HCT116 (cell line): ENCODE results near the gene NT5DC2.

Source experiments
- CEBPB ChIP-seq: IDR thresholded peaks from 2 replicates; pipeline ENCODE4 v1.6.1; 2012; ENCODE audit warnings: low read depth
- EZH2 ChIP-seq: fragments of 200-600 bp; sonication (generic); IDR thresholded peaks from 2 replicates; pipeline ENCODE4 v1.6.1; 2017; ENCODE audit warnings: antibody characterized with exemption, mixed run types
- POLR2A ChIP-seq: IDR thresholded peaks from 2 replicates; pipeline ENCODE4 v1.7.0; 2011; ENCODE audit warnings: borderline replicate concordance; ENCODE audit not compliant: insufficient read depth, insufficient read length; ENCODE audit errors: extremely low read depth
- POLR2AphosphoS5 ChIP-seq: IDR thresholded peaks from 2 replicates; pipeline ENCODE4 v1.6.1; 2011; ENCODE audit warnings: mild to moderate bottlenecking, low read depth, low read length, moderate library complexity
- RAD21 ChIP-seq: IDR thresholded peaks from 2 replicates; pipeline ENCODE4 v1.6.1; 2012; ENCODE audit warnings: low read depth, mild to moderate bottlenecking
- SP1 ChIP-seq: IDR thresholded peaks from 2 replicates; pipeline ENCODE4 v1.6.1; 2012; ENCODE audit warnings: low read depth
- SRF ChIP-seq: IDR thresholded peaks from 2 replicates; pipeline ENCODE4 v1.6.1; 2012; ENCODE audit warnings: low read depth
- YY1 ChIP-seq: IDR thresholded peaks from 2 replicates; pipeline ENCODE4 v1.6.1; 2011; ENCODE audit warnings: low read length, low read depth, moderate library complexity, mild to moderate bottlenecking; ENCODE audit not compliant: insufficient replicate concordance; ENCODE audit errors: extremely low read depth
- TF ChIP-seq, protein P1 (sequence below), 3 experiments: fragments of 200-600 bp in 1 of 3; sonication (generic) in 1 of 3; IDR thresholded peaks in 2 of 3; conservative IDR thresholded peaks in 1 of 3; 2 replicates each; pipeline ENCODE4 v1.5.1; 2012 to 2017; ENCODE audit warnings: low read depth in 2 of 3, low read length in 2 of 3, antibody characterized with exemption in 1 of 3, borderline replicate concordance in 1 of 3, control low read depth in 1 of 3, mild to moderate bottlenecking in 1 of 3, mixed read lengths in 1 of 3, mixed run types in 1 of 3, moderate library complexity in 1 of 3; ENCODE audit not compliant: insufficient read depth in 1 of 3

DNA sequence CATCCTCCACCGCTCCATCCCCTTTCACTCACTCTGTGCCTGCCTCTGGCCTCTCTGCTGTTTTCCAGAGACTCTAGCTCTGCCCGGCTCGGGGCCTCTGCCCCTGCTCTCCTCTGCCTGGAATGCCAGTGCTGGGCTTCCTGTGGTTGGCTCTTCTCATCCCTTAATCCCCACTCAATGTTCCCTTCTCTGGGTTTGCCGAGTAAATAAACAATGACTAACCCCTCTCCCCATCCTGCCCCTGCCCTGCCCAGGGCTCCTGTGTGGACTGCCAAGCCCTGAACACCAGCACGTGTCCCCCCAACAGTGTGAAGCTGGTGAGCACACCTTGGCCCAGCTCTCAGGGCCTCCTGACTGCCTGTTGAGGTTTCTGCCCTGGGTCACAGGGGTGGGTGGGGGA lies 26.3 kb downstream of the NT5DC2 start:
- TF ChIP-seq, protein P1, sequence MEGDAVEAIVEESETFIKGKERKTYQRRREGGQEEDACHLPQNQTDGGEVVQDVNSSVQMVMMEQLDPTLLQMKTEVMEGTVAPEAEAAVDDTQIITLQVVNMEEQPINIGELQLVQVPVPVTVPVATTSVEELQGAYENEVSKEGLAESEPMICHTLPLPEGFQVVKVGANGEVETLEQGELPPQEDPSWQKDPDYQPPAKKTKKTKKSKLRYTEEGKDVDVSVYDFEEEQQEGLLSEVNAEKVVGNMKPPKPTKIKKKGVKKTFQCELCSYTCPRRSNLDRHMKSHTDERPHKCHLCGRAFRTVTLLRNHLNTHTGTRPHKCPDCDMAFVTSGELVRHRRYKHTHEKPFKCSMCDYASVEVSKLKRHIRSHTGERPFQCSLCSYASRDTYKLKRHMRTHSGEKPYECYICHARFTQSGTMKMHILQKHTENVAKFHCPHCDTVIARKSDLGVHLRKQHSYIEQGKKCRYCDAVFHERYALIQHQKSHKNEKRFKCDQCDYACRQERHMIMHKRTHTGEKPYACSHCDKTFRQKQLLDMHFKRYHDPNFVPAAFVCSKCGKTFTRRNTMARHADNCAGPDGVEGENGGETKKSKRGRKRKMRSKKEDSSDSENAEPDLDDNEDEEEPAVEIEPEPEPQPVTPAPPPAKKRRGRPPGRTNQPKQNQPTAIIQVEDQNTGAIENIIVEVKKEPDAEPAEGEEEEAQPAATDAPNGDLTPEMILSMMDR (IDR thresholded peaks at IDR 0.05 in 2 of 3, conservative IDR thresholded peaks at IDR 0.05 in 1 of 3; ENCODE audit: borderline replicate concordance in 1 of 3, insufficient read depth in 1 of 3, low read depth in 2 of 3, low read length in 2 of 3), result no peak
- TF ChIP-seq SRF, result no peak
- no peak for TF ChIP-seq EZH2
- no peak for TF ChIP-seq POLR2AphosphoS5
- TF ChIP-seq POLR2A, result no peak
- TF ChIP-seq SP1, result no peak
- TF ChIP-seq RAD21, result no peak
- TF ChIP-seq CEBPB, result no peak
- TF ChIP-seq YY1, result no peak
